HG03196 (cell line): ENCODE measurements around the gene SREBF2.

Experiments
- ATAC-seq: cut with Tn5 transposase; IDR thresholded peaks from one replicate; pipeline ENCODE4 v1.9.1; 2021; ENCODE audit not compliant: unreplicated experiment

SREBF2 gene

GRCh38 chr22:41832553-41833368, at the start of gene SREBF2:
Gene SREBF2, plus strand, starts transcription at chr22:41833105. Its CDS starts 166 bp downstream, at chr22:41833271.
- peak; percentile 73 for ATAC-seq

- no peak for ATAC-seq
Observed at GRCh38 chr22:41787331-41787730, 45.6 kb upstream of the SREBF2 start.

GRCh38 chr22:41793871-41794270, 39.0 kb upstream of the SREBF2 start:
- ATAC-seq: no peak

- ATAC-seq: no peak
Observed at GRCh38 chr22:41798736-41799135, 34.2 kb upstream of the SREBF2 start.

- no peak for ATAC-seq
Observed at GRCh38 chr22:41799486-41800347, 33.2 kb upstream of the SREBF2 start.

GRCh38 chr22:41800348-41801146, 32.4 kb upstream of the SREBF2 start, which contains the start of gene CCDC134:
Gene CCDC134, plus strand, starts transcription at chr22:41800679. Its CDS starts 8,212 bp downstream, at chr22:41808891.
- peak; percentile 88 for ATAC-seq

DNA sequence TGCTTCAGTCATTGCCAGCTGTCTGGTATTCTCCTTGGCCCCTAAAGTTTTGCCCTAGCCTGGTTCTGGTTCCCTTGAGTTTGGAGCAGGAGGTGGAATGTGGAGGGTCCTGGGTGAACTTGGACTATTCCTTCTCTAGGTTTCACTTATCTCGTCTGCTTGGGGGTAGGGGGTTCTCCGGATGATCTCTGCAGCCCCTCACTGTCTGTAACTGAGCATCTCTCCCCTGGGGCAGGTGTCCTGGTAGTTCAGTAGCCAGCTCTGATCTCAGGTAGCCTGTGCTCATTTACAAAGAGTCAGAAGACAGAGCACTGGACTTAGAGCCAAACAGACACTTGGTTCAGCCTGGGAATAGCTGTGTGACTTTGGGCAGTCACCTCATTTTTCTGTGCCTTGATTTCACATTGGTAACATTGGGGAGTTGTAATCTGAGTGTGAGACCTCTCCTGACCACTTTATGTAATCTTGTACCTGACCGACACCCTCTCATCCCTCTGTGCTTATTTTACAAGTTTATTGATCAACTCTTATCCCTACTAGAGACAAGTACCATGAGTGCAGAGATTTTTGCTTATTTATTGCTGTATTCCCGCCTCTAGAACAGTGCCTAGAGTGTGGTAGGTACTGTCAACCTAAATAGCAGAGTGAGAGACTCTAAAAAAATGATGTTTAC, 31.6 kb upstream of the SREBF2 start:
- no peak for ATAC-seq

GRCh38 chr22:41801886-41802285, 31.0 kb upstream of the SREBF2 start:
- no peak for ATAC-seq

DNA sequence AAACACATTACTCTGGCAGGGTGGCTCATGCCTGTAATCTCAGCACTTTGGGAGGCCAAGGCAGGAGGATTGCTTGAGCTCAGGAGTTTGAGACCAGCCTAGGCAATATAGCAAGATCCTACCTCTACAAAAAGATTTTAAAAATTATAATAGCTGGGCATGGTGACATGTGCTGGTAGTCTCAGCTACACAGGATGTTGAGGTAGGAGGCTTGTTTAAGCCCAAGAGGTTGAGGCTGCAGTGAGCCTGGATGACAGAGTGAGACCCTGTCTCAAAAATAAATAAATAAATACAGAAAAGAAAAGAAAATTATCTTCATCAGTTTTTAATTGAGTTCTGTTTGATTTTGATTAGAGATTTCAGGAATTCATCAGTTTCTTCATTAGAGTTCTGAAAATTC, 27.3 kb upstream of the SREBF2 start:
- ATAC-seq: no peak

DNA sequence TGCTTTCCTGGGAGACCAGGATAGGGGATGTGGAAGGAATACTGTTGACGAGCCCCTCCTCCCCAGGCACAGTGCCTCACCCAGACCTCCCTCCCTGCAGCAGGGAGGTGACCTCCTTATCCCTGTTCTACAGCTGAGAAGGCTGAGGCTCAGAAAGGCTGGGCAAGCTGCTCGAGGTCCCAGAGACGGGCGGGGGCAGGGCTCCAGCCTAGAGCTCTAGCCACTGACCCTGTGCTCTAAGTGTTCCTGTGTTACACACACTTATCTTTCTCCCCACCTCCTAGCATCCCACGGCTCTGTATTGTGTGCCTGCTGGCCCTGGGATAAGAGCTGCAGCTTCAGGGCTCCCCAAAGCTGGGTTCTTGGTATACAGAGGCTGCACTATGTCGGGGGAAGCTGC, 24.5 kb upstream of the SREBF2 start:
- ATAC-seq: no peak

- ATAC-seq: no peak
Observed at GRCh38 chr22:41810022-41810421, 22.9 kb upstream of the SREBF2 start.

DNA sequence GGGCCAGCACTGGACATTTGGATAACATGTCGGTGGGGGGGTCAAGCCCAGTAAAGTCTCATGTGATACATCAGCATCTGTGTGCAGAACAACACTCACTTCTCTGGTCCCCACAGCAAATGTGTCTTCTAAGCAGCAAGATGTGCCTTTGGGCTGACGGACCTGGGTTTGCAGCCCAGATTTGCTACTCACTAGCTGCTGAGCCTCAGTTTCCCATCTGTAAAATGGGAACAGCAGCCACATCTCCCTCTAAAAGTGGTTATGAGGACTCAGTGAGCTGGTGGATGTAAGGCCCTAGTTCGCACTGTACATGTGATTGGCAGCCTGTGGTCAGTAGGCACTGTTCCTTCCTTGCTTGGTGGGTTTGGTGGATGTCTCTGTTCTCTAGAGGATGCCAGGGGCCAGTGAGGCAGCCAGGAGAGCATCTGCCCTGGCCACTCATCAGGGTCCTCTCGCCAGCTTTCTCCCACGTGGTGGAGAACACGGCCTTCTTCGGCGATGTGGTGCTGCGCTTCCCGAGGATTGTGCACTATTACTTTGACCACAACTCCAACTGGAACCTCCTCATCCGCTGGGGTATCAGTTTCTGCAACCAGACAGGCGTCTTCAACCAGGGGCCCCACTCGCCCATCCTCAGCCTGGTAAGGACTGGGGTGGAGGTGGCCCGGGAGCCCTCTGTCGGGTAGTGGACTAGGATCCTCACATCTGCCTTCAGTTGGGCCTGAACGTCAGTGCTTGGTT, 19.9 kb upstream of the SREBF2 start:
- no peak for ATAC-seq

DNA sequence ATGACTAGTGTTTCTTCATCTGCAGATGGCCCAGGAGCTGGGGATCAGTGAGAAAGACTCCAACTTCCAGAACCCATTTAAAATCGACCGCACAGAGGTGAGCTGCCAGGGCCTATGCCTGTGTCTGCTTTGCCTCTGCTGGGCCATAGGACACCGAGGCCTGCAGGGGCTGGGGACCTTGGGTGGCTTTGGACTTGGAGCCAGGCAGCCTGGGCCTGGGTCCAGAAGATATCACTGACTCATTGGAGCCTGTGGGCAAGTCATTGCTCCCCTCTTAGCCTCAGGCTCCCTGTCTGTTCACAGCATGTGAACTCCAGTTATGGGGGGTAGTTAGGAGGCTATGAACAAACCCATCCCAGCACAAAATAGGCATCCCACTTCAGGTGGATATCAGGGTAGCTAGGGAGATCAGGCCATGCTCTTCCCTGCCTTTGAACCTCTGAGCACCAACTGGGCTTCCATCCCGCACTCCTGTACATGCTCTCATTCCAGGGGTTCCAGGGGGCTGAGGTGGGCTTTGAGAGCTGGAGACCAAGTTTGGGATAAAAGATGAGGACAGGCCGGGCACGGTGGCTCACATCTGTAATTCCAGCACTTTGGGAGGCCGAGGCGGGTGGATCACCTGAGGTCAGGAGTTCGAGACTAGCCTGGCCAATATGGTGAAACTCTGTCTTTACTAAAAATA, 19.0 kb upstream of the SREBF2 start:
- no peak for ATAC-seq

DNA sequence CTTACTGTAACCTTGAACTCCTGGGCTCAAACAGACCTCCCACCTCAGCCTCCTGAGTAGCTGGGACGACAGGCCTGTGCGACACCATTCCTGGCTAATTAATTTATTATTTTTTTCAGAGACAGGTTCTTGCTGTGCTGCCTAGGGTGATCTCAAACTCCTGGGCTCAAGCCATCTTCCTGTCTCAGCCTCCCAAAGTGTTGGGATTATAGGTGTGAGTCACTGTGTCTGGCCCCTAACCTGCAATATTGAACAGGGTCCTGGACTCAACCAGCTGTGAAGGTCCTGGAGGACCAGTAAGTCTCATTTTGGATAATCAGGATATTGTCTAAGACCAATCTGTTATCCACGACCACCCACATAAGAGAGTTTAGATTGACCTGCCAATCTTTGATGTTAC, 17.2 kb upstream of the SREBF2 start:
- ATAC-seq: no peak

DNA sequence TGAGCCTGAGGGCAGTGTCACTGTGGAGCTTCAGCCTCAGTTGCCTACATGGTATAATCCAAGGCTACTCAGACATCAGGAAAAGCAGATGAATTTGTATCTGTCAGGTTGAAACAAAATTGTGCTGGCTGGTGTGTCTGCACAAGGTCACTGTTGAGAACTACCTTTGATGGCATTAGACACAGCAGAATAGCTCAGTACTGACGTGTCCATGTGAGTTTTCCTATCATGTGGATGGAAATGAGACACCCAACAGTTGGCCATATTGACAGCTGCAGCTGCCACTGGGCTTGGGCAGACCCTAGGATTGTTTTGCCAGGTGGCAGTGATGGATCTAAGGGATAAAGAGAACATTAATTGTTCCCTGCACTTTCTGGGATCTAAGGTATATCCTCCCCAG, 16.7 kb upstream of the SREBF2 start:
- no peak for ATAC-seq

GRCh38 chr22:41816871-41817270, 16.0 kb upstream of the SREBF2 start:
- ATAC-seq: no peak

DNA sequence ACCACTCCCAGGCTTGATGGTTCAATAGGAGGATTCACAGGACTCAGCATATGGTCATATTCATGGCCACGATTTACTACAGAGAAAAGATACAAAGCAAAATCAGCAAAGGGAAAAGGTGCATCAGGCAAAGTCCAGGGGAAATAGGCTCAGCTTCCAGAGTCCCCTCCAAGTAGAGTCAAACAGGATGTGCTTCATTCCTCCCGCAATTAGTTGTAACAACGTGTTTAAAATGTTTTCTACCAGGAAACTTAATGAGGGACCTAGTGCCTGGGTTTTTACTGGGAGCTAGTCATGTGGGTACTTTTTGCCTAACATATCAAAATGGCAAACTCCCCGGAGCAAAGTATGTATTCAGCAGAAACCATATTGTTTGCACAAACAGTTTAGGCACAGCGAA, 14.9 kb upstream of the SREBF2 start:
- no peak for ATAC-seq

DNA sequence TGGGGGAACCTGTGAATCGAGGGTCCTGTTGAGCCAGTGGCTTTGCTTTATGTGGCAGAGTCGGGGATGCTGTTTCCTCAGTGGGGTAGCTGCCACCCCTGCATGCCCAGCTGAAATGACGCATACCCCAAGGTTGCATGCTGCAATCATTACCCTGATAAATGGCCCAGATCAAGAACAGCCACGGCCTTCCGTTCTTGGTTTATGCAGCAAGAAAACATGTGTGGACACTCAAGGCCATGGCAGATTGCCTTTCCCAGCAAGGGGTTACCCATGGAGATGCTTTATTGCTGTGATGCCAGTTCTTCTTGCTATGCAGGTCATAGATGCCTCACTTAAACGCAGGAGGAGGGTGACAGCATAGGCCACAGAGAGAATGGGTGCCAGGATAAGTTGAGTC, 14.3 kb upstream of the SREBF2 start:
- ATAC-seq: no peak

GRCh38 chr22:41819257-41819656, 13.6 kb upstream of the SREBF2 start:
- ATAC-seq: no peak
